Activated CD8-positive, alpha-beta memory T cell treated with anti-CD3 and anti-CD28 coated beads, Interleukin-2, amount 50 U/mL, for 1 hour (primary cell): ENCODE results near the gene KRTAP5-7.
"Not testable (repeated sequence)": the region's sequence is repeated elsewhere in the genome, so short reads cannot be mapped to it uniquely, and the experiment has no call there.

Source experiments
- DNase-seq: peaks from one replicate; pipeline ENCODE4 v3.0.0-alpha.2; 2020; ENCODE audit errors: extremely low read depth

Gene KRTAP5-7

DNA sequence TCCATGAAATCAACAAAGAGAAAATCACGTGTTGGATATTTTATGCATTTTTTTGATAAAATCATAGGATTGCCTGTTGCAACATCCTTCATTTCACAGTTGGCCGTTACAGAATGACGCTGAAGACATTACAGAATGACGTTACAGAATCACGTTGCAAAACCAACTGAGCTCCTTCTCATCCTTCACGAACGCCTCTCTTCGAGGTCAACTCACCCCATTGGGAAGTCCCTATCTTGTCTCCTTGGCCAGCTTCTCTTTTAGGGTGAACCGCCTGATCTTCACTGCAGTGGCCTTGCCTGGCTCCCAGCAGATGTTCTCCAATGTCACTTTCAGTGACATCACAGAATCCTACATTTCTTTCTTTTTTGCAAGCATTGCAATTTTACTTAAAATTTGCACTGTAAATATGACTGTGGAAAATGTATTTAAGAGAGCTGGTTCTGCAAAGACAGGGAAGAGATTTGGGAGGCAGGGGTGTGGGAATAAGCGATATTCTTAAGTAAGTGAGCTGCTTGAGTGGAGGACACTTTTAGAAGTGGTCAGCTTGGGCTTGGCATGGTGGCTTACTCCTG is 5.1 kb downstream of the KRTAP5-7 start:
- DNase-seq = no peak

DNA sequence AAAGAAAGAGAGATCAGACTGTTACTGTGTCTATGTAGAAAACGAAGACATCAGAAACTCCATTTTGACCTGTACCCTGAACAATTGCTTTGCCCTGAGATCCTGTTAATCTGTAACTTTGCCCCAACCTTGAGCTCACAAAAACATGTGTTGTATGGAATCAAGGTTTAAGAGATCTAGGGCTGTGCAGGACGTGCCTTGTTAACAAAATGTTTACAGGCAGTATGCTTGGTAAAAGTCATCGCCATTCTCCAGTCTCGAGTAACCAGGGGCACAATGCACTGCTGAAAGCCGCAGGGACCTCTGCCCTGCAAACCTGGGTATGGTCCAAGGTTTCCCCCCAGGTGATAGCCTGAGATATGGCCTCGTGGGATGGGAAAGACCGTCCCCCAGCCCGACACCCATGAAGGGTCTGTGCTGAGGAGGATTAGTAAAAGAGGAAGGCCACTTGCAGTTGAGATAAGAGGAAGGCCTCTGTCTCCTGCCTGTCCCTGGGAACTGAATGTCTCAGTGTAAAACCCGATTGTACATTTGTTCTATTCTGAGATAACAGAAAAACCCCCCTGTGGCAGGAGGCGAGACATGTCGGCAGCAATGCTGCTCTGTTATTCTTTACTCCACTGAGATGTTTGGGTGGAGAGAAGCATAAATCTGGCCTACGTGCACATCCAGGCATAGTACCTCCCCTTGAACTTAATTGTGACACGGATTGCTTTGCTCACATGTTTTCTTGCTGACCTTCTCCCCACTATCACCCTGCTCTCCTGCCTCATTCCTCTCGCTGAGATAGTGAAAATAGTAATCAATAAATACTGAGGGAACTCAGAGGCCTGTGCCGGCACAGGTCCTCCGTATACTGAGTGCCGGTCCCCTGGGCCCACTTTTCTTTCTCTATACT is 7.9 kb downstream of the KRTAP5-7 start:
- DNase-seq = not testable (repeated sequence)

DNA sequence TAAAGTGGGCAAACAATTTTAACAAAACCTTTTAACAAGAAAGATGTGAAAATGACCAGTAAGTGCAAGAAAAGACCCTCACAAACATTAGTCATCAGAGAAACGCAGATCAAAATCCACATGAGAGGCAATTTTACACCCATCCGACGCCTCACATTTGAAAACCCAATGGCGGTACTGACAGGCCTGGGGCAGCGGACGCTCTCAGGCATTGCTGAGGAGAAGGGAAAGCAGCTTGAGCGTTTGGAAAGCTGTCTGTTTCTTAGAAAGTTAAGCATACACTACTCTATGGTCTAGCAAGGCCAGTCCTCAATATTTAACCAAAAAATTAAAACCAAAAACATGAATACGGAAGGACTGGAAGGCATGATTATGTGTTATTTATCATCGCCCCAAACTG is 8.8 kb downstream of the KRTAP5-7 start:
- no peak for DNase-seq

DNA sequence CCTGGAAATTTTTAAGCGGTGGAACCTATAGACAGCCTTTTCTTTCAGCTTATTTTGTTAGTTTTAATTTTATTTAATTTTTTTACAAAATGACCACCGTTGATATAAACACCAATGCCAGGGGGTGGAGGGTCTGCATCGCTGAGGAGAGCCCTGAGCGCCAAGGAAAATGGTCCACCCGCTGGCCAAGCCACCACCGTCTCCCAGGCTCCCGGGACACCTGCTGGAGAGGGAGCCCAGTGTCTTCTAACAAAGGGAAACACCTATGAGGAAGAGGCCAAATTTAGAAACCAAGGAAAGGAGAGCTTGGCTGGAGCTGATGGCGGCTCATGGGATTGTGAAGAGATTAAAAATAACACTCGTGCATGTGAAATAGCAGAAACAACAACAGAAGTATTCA is 10.5 kb downstream of the KRTAP5-7 start:
- DNase-seq = no peak

DNA sequence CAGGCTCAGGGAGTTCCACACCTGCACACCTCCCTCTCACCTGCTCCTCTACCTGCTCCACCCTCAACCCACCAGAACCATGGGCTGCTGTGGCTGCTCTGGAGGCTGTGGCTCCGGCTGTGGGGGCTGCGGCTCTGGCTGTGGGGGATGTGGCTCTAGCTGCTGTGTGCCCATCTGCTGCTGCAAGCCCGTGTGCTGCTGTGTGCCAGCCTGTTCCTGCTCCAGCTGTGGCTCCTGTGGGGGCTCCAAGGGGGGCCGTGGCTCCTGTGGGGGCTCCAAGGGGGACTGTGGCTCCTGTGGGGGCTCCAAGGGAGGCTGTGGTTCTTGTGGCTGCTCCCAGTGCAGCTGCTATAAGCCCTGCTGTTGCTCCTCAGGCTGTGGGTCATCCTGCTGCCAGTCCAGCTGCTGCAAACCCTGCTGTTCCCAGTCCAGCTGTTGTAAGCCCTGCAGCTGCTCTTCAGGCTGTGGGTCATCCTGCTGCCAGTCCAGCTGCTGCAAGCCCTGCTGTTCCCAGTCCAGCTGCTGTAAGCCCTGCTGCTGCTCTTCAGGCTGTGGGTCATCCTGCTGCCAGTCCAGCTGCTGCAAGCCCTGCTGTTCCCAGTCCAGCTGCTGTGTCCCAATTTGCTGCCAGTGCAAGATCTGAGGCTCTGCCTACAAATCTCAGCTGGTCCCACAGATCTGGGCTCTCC is 11.1 kb downstream of the KRTAP5-7 start, which contains the start of gene KRTAP5-8:
KRTAP5-8 (plus strand) TSS at position 49 of the 689 bp plus-strand sequence; CDS start at position 80, 31 bp downstream.
- DNase-seq = not testable (repeated sequence)

DNA sequence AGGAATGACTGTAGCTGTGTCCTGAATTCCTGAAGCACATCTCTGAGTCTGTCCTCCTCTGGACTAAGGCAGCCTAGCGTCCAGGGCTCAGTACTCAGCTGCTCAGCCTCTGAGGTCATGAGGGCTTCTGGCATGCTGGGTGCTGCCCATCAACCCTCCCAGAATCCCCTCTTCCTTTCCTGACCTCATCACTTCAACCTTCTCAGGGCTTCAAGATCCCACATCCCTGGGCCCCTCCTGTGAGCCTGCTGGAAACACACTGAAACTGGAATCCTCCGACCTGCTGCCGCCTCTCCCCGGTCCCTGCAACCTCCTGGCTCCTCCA is 11.6 kb downstream of the KRTAP5-7 start:
- DNase-seq = no peak

DNA sequence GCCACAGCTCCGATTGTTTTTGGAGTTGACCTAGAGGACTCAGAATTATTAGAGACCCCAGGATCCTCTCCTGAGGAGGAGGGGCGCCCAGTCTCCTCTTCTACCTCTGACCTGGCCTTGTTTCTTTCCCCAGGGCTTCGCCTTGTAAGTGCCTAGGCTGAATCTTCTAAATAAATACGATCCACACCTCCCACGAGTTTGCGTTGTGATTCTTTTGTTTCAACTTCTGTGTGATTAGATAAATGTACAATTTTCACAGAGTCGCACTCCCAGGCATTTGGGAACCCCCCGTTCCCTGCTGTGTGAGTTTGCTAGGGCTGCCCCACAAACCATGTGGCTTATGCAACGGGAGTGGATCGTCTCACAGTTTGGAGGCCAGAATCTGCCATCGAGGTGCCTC is 11.9 kb downstream of the KRTAP5-7 start:
- DNase-seq = no peak

DNA sequence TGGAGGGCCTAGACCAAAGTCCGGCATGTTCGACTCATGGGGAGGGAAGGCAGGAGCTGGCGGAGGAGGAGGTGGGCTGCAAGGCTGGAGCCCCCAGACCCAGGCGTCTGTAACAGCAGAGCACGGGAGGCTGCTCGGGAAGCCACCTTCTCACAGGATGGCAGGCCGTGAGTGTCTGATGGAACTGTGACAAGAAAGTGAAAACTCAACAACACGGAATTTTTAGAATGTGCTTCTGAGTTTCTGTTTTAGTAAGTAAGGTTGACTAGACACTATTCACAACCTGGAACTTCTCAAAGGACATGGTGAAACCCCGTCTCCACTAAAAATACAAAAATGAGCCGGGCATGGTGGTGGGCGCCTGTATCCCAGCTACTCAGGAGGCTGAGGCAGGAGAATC is 12.9 kb downstream of the KRTAP5-7 start:
- not testable (repeated sequence) for DNase-seq

DNA sequence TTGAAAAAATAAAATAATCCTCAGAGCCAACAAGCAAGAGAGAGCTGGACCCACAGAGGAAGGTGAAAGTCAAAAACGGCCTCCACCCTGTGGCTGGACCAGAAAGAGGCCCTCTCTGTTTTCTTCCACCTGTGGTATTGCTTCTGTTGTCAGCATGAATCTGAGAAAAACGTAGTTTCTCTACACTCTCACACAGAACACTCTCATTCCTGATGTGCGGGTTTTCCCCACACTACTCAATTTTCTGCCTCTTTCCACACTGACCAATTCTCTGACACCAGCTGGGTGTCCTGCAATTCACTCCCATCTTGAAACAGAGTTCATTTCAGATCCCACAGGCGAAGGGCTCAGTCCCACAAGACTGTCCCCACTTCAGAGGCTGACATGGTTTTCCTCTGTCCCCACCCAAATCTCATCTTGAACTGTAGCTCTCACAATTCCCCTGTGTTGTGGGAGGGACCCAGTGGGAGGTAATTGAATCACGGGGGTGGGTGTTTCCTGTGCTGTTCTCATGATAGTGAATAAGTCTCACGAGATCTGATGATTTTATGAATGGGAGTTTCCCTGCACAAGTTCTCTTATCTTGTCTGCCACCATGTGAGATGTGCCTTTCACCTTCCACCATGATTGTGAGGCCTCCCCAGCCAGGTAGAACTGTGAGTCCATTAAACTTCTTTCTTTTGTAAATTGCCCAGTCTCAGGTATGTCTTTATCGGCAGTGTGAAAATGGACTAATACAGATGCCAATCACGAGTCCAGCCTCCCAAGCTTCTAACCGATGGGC is 13.6 kb downstream of the KRTAP5-7 start:
- DNase-seq = not testable (repeated sequence)

DNA sequence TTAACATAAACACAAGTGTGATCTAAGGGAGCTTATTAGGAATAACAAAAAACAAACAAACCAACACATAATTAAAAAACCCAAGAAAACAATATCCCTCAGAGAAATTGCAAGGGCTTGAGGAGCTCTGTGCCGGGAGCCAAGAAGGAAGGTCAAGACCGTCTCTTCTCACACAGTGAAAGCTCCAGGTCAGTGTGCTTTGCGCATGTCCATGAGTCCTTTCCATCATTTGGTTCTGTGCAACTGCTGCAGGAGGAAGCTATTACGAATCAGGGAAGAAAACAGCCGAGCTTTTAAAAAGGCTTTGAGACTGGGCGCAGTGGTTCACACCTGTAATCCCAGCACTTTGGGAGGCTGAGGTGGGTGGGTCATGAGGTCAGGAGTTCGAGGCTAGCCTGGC is 15.3 kb downstream of the KRTAP5-7 start:
- no peak for DNase-seq

DNA sequence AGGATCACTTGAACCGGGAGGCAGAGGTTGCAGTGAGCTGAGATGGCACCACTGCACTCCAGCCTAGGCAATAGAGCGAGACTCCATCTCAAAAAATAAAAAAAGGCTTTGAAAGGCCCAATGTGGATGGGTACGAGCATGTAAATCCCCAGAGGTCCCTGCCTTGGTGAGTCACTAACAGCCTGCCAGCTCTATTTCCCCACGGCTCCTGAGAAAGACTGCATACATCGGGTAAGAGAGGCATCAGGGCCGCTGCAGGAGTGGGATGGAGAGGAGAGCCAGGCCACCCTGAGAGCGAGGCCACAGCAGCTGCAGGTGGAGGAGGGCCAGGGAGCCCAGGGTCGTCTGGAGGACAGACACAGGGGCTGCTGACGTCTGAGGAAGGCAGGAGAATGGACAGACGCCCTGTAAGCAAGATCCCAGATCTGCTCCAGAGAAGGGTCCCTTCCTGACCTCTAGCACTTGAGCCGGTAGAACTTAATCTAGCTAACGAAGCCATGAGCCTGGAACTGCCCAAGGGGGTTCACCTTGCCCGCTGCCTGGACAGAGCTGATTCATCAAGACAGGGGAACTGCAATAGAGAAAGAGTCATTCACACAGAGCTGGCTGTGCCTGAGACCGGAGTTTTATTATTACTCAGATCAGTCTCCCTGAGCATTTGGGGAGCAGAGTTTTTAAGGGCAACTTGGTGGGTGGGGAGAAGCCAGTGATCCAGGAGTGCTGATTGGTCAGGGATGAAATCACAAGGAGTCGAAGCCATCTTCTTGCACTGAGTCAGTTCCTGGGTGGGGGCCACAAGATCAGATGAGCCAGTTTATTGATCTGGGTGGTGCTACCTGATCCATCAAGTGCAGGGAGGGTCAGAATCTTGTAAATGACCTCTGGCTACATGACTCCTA is 16.1 kb downstream of the KRTAP5-7 start:
- DNase-seq = no peak

DNA sequence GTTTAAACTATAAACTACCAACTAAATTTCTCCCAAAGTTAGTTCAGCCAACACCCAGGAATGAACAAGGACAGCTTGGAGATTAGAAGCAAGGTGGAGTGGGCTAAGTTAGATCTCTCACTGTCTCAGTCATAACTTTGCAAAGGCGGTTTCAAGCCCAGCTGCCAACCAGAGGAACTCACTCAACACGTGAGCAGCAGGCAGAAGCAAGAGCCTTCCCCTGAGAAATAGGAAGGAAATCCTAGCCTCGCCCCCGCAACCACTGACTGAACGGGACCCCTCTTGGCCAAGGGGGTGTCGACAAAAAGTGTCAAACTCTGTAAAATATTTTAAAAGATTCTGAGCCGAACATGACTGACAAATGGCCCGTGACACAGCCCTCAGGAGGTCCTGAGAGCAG is 16.8 kb downstream of the KRTAP5-7 start:
- no peak for DNase-seq

DNA sequence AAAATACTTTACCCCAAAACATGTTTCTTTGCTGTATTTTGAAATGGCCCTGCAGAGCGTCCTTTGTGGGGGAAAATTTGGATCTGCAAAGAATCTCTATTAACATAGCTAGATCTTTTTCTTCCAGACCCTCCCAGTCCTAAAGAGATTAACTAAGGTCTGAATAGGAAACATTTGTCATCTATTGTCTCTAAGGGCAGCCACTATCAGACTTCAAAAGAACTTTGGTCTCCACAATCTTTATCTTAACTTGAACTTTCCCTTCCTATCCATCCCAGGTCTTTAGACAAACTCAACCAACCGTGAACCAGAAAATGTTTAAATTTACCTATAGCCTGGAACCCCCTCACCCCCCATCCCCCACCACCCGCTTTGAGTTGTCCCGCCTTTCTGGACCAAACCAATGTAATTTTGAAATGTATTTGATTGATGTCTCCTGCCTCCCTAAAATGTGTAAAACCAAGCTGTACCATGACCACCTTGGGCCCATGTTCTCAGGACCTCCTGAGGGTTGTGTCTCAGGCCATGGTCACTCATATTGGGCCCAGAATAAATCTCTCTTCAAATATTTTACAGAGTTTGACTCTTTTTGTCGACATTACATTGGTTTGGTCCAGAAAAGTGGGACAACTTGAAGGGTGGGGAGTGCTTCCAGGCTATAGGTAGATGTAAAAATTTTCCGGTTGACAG is 17.6 kb downstream of the KRTAP5-7 start:
- DNase-seq = no peak

DNA sequence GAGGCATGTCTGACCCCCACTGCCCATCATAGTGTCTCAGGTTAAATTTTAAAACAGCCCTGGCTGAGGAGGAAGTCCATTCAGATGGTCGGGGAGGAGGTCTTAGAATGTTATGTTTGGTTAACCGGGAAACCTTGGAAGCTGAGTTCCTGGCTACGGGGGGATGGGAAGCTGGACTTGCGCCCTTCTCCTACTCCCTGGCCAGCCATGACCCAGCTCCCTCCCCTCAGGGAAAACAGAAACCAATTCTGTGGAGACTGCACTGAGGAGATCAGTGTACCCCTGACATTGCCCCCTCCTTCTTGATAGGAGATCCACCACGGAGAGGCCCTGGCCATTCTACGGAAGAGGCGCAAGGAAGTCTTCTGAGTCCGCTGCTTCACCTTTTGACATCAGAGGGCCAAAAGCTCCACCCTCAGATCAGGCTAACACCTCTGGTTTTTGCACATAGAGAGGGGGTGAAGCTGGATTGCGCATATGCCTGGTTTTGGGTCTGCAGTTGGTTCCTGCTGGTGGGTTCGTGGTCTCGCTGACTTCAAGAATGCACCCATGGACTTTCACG is 18.4 kb downstream of the KRTAP5-7 start:
- no peak for DNase-seq

DNA sequence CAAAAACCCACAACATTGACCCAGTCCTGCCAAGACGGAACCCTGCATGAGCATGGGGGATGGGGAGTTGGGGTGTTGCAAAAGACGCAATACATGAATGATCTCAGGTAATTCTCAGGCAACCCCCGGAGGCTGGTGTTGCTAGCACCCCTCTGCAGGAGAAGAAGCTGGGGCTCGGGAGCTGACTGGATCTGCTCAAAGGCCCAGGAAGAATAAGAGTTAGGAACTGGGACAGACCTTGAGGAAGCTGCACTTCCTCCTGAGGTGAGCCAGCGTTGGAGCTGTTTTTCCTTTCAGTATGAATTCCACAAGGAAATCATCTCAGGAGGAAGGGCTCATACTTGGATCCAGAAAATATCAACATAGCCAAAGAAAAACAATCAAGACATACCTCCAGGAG is 21.1 kb downstream of the KRTAP5-7 start, which contains the start of gene KRTAP5-9:
KRTAP5-9 (plus strand) TSS at position 301 of the 400 bp plus-strand sequence. CDS start 238 bp downstream, outside the sequence.
- DNase-seq = no peak

DNA sequence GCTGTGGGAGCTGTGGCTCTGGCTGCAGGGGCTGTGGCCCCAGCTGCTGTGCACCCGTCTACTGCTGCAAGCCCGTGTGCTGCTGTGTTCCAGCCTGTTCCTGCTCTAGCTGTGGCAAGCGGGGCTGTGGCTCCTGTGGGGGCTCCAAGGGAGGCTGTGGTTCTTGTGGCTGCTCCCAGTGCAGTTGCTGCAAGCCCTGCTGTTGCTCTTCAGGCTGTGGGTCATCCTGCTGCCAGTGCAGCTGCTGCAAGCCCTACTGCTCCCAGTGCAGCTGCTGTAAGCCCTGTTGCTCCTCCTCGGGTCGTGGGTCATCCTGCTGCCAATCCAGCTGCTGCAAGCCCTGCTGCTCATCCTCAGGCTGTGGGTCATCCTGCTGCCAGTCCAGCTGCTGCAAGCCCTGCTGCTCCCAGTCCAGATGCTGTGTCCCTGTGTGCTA is 21.7 kb downstream of the KRTAP5-7 start:
- DNase-seq = no peak

DNA sequence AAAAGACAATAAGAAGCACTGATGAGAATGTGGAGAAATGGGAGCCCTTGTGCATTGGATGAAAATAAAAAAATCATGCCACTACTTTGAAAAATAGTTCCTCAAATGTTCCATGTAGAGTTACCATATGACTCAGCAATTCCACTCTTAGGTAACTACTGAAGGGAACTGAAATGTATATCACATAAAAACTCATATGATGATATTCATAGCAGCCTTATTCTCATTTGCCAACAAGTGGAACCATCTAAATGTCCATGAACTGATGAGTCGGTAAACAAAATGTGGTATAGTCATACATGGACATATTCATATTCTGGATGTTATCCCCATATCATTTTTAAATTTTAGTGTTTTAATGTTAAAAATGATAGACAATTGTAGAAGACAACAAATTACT is 24.6 kb downstream of the KRTAP5-7 start:
- DNase-seq = no peak

DNA sequence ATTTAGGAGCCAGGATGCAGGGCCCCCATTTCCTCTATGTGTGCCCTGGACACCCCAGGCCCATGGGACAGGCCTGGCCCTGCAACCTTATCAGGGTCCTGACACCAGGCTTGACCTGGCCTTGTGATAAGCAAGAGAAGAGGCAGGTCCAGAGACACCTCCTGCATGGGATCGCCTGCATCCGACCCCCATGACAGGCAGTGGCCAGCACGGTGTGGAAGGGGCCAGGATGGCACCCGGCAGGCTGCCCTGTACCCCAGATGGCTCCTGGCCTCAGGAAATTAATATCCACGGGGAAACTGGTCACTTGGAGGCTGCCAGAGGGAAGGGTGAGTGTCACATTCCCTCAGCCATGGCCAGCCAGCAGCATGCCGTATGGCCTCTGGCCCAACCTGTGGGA is 27.9 kb downstream of the KRTAP5-7 start:
- DNase-seq = no peak

DNA sequence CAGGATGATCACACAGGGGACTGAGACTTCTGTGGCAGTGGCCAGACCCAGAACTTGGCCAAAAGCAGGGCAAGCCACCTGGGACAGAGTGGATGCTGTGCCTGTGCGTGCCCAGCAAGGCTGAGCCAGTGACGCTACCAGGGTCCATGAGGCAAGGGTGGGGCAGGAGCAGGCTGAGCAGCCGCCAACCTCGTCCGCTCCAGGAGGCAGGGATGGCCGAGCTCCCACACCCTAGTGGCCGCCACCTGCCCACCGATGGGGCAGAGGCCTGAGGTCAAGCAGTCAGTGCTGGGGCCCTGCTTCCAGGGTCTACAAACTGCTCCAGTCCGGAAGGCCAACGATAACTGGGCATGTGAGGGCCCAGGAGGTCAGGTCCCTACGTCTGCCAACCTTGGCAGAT is 28.4 kb downstream of the KRTAP5-7 start:
- DNase-seq = no peak

DNA sequence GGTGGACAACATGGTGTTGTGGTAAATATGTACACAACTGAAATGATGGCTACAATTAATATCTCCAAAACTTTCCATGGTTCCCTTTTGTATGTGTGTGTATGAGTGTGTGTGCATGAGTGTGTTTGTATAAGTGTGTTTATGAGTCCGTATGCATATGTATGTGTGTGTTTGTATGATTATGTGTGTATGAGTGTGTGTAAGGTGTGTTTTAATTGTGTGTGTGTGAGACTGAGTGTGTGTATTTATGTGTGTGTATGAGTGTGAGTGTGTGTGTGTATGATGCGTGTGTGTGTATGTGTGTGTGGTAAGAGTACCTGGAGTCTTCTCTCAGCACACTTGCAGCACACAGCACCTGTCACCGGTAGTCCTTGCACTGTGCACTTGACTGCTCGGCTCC is 29.0 kb downstream of the KRTAP5-7 start:
- no peak for DNase-seq
